HG03354 (cell line): ENCODE data around the gene VSTM2L.

Experiments used
- ATAC-seq: cut with Tn5 transposase; IDR thresholded peaks from one replicate; pipeline ENCODE4 v1.9.1; 2021; ENCODE audit warnings: mild to moderate bottlenecking; ENCODE audit not compliant: unreplicated experiment, poor library complexity, severe bottlenecking

The VSTM2L gene

DNA sequence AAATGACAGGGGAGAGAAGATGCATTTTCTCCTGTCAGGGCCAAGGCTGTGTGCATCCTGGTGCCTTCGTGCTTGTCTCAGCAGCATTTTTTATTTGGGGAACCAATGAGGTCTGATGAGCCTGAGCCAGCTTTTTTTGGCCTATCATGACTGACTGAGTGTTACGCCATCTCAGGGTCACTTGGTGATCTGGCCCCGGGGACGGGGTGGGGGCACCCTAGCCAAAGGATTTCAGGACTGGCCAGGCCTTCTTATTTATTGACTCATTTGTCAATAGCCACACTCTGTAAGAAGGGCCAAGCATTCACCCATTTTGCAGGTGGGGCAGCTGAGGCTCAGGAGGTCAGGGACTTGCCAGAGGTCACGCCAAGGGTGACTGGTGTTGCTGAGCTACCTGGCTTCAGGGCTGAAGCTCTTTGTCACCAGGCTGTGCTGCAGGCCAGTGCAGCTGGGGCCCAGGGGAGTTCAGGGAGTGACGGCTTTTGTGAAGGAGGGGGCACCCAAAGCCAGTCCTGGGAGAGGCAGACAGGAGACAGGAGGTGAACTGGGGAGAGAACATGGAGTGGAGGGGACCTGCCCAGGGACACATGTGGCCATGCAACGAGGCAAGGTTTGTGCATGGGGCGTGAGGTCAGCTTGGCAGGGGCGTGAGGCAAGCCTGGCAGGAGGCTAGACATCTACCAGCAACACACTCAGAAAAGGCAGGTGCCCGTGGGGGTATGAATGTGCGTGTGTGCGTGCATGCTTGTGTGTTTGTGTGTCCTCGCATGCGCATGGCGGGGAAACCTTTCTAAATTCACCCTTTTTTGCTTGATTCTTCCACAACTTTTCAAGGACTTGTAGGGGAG lies 31.1 kb downstream of the VSTM2L start:
- no peak for ATAC-seq

DNA sequence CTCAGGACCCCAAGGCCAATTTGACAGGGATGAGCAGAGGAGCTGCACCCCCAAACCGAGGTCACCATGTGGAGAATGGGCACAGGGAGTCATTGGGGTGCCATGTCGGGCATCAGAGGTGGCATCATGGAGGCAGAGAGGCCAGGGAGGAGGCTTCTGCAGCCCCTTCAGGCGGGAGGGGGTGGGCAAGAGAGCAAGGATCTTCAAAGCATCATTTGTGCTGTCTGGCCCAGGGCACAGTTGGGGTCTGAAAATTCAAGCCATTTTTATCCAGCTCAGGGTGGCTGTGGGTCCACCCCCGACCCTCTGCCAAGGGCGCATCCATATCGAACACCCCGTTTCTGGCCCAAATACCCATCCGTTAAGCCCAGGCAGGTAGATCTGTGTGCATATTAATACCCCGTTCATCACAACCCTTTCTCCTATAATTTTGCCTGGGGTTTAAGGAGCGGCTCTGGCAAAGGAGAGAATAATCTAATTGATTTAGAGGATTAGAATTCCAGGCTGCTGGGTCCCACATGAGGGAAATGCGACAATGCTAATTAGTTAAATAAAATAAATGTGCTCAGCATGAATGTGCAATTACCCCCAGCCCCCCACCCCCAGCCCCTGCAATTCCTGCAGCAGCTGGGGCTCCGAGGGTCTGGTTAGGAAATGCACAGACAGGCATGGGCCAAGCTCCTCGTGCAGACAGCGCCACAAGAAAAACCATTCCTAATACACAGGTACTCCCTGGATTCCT lies 31.9 kb downstream of the VSTM2L start:
- ATAC-seq = no peak

DNA sequence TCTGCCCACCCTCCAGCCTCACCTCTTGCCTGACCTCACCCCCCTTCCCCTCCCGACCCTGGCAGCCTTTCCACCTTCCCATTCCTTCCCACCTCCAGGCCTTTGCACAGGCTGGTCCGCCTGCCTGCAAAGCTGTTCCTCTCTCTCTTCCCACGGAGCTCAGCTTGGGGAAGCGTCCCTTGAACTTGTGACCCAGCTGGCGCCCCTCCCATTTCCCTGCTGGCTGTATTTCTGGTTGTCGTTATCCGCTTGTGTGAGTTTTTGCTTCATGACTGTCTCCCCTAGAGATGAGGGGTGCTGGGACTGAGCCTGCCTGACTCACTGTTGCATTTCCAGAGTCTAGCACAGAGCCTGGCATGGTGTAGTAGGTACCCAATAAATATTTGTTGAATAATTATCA lies 32.5 kb downstream of the VSTM2L start:
- no peak for ATAC-seq

DNA sequence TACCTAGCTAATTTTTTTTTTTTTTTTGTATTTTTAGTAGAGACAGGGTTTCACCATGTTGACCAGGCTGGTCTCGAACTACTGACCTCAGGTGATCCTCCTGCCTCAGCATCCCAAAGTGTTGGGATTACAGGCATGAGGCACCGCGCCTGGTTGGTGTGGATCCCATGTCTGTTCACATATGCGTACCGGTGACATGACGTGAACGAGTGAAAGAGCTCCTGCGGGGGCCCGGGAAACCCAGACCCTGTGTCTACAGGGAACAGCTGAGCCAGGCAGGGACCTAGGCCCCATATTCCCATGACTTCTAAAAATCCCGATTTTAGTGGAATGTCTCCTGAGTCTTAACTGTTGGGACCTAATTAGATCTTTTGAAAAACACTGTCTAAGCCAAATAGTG lies 33.1 kb downstream of the VSTM2L start:
- no peak for ATAC-seq

DNA sequence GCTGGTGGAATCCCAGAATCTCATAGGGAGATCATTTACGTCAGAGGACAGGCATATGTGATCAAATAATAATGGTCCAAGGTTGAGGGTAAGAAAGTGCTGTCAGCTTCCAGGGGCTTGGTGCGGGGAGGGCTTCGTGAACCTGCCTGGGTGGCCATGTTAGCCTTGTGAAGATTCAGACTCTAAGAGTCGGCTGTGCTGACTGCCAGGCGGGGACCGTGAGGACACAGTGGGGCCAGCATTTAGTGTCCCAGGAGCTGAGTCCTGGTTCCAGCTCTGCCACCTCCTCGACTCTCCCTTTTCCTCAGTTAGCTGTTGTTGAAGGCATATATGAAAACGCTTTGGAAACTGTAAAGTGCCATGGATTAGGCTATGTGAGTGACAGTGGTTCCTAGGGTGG lies 33.5 kb downstream of the VSTM2L start:
- no peak for ATAC-seq

DNA sequence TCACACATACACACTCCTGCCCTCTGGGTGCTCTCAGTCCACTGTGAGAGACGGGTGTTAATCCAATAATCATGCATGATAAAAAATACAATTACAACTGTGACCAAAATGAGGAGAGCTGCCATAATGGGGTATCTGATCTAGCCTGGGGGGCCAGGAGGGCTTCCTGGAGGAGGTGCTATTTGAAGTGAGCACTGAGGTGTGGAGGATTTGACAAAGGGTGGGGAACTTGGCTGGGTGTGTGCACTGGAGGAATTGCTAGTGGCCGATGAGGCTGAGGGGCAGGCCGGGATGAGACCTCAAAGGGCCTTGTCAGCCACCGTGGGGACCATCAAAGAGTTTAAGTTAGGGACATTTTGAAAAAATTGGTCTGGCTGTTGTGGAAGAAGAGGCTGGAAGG lies 34.8 kb downstream of the VSTM2L start:
- no peak for ATAC-seq

DNA sequence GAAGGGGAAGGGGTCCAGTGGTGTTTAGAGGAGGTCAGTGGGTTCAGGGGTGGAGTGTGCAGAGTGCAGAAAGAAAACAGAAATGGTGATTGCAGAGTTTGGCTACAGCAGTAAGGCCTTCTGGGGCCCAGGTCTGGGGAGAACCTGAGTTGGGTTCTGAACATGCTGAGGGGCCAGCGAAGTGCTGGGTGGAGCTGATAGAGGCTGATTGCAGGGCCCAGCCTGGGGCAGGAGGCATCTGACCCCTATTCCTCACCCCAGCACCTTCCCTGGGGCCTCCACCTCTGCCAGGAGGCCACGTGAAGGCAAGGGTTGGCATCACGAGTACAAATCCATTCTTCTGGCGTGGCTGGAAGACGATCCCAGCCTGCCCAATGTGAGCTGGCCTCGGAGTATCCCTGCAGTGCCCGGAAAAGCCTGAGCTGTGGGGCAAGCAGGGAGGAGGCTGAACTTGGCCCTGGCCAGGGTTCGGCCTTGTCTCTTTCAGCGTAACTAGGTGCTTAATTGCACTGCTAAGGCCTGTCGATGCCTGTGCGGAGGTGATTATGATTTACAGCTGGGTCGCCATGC lies 35.3 kb downstream of the VSTM2L start:
- no peak for ATAC-seq

DNA sequence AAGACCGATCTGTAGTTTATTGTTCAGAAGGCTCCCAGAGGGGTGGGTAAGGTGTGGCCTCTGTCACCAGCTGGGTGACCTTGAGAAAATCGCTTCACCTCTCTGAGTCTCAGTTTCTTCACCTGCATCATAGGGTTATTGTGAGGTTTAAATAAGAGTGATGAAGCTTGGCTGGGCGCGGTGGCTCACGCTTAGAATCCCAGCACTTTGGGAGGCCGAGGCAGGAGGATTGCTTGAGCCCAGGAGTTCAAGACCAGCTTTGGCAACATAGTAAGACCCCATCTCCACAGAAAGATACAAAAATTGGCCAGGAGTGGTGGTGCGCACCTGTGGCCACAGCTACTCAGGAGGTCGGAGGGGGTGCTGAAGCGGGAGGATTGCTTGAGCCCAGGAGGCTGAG lies 36.0 kb downstream of the VSTM2L start:
- no peak for ATAC-seq

DNA sequence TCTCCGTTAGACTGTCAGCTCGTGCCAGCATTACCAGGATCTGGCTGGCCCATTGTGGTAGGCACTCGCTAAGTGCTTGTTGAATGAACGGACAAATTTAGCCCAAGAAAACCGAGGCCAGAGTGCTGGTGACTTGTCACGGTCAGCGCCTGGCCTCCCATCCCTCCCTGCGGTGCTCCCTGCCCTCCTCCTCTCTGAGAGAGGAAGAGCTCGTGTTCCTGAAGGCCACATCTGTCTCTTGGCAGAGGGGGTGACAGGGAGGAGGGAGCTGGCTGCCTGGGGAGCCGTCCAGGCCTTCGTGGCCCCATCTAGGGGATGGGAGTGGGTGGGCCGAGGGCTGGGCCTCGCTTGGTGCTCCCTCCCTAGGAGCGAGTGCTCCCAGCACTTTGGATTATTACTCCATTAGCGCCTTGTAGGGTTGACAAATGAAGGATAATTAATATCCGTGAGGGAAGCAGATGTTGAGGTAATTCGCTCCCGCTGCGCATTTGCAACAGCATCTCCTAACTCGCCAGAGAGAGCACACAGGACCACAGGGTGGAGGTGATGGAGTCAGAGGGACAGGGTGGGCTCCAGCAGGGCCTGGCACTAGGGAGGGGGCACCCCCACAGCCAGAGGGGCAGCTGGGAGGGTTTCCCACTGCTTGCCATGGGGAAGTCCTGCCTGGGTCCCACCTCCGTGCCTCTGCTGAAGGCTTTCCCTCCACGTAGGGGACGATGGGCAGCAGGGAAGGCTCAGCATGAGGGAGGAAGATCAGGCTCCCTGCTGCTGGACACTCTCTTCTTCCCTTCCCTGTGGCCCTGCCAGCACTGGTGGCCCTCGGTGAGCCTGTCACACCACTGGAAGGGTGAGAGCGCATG lies 37.0 kb downstream of the VSTM2L start:
- no peak for ATAC-seq

DNA sequence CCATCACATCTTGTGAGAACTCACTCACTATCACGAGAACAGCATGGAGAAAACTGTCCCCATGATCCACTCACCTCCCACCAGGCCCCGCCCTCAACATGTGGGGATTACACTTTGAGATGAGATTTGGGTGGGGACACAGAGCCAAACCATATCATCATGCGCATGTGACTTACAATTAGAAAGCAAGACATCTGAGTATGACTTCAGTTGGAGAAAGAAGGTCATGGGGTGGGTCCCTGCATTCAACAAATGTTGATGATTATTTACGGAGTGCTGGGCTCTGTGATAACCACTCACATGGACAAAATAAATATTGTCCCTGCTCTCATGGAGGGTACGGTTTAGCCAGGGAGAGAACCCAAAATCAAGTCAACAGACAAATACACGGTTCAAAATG lies 37.9 kb downstream of the VSTM2L start:
- no peak for ATAC-seq

DNA sequence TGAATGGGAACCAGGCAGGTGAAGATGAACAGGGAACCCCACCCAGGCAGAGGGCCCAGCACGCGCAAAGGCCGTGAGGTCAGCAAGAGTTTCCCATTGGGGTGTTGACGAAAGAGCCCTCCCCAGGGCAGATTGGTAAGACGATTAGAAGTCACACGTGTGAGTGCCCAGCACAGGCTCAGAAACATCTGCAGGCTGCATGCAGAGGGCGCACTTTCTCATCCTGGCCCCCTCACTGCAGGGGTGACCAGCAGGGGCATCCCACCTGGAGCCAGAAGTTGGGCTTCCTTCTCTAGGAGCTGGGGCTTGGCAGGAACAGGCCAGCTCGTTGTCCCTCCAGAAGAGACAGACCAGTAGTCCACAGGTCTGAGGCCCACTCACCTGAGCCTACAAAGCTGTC lies 38.4 kb downstream of the VSTM2L start:
- ATAC-seq = no peak

DNA sequence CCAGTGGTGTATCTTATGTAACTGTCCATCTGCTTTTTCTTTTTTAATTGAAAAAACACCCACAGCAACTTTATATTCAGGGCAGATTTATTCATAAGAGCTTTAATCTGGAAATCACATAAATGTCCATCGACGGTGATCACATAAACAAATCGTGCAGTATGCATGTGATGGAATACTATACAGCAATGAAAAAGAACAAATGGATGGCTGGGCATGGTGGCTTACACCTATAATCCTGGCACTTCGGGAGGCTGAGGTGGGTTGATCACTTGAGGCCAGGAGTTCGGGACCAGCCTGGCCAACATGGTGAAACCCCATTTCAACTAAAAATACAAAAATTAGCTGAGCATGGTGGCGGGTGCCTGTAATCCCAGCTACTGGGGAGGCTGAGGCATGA lies 39.1 kb downstream of the VSTM2L start:
- ATAC-seq = no peak

DNA sequence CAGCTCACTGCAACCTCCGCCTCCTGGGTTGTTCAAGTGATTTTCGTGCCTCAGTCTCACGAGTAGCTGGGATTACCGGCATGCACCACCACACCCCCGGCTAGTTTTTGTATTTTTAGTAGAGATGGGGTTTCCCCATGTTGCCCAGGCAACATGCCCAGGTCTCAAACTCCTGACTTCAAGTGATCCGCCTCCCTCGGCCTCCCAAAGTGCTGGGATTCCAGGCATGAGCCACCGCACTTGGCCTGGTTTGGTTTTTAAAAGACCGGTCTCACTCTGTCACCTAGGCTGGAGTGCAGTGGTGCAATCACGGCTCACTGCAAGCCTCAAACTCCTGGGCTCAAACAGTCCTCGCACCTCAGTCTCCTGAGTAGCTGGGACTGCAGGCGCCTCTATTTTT lies 40.1 kb downstream of the VSTM2L start:
- ATAC-seq = no peak

DNA sequence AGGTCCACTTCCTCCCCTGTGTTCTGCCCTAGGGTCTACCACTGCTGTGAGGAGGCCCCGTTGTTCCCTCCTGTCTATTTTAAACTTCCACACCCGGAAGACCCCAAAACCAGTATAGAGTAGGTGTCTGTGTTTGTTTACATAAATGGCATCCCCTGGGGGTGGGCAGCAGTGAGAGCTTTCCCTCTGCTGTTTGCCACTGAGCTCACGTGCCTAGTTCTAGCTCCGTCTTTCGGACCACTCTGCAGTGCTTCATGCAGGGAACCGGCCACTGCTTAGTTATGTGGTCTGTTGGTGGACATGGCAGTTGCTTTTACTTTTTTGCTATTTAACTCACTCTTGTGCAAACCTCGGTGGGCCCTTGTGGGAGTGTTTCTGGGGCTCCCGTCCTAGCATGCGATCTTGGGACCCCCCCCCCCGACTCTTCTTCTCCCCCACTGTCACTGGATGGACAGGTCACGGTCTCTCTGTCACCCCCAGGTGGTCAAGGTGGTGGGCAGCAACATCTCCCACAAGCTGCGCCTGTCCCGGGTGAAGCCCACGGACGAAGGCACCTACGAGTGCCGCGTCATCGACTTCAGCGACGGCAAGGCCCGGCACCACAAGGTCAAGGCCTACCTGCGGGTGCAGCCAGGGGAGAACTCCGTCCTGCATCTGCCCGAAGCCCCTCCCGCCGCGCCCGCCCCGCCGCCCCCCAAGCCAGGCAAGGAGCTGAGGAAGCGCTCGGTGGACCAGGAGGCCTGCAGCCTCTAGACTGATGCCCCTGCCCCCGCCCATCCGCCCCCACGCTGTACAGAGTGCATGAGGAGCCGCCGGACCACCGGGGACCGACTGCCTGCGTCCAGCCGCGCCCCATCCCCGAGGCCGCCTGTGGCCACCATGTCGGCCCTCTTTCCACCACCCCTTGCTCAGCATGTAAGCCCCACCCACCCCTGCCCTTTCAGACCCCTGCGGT lies 40.9 kb downstream of the VSTM2L start:
- no peak for ATAC-seq

DNA sequence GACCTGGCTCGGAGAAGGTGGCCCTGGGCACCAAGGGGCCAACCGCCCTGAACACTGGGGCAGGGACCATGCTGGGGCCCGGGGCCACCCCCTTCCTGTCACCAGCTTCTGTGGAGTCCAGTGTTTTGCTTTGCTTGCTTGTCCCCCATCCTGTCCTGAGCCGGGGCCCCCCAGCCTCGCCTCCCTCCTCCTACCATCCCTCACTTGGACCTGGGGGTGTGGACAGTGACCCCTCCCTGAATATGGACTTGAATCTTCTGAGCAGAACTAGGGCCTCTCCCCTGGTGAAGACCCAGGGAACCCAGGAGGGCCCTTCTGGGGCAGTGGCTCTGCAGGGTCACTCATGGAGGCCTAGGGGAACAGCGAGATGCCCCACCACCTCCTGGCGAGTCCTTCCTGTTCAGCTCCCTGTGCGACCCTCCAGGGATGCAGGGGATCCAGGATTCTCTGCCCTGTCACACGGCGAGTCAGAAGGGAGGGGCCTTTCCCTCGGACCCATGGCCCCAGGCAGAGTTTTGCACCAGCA lies 41.6 kb downstream of the VSTM2L start:
- ATAC-seq = no peak

DNA sequence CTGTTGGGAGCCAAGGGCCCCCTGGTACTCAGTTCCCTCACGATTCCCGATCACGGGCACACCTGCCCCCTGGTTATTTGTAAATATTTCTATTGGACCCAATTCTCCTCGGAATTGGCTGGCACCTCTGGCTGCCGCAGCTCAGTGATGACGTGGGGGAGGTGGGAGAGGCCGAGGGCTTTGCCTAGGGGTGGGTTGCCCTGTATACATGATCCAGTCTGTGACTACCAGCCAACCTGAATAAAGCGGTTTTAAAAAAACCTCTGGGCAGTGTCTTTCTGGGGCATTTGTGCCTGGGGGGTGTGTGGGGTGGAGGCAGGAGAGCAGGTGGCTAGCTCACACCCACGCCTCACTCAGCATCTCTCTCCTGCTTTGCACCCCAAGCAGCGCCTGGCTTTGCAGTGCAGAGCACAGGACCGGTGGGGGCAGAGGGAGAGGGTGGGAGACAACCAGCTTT lies 42.2 kb downstream of the VSTM2L start:
- no peak for ATAC-seq

DNA sequence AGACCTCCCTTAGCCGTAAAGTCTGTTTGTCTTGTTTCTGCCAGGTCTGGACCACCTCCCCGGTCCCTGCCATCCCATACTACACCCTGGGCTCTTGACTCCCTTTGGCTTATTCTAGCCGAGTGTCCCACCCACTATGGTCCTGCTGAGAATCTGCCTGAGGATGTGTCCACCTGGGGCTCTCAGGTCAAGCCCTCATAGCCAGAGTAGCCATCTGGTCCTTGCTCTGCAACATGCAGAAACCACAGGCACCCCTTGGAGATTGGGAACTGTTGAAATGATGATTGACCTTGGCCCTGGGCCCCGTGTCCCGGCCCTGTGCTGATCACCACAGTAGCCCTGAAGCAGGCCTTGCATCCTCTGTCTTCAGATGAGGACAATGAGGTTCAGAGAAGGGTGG lies 44.0 kb downstream of the VSTM2L start:
- ATAC-seq = no peak

DNA sequence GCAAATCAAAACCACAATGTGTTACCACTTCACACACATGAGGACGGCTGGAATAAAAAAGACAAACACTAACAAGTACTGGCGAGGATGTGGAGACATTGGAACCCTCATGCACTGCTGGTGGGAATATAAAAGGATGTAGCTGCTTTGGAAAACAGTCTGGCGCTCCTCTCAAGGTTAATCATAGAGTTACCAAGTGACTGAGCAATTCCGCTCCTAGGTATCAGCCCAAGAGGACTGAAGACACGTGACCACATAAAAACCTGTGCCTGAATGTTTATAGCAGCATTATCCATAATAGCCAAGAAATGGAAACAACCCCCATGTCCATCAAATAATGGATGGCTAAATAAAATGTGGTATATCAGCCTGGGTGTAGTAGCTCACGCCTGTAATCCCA lies 45.0 kb downstream of the VSTM2L start:
- ATAC-seq = no peak

DNA sequence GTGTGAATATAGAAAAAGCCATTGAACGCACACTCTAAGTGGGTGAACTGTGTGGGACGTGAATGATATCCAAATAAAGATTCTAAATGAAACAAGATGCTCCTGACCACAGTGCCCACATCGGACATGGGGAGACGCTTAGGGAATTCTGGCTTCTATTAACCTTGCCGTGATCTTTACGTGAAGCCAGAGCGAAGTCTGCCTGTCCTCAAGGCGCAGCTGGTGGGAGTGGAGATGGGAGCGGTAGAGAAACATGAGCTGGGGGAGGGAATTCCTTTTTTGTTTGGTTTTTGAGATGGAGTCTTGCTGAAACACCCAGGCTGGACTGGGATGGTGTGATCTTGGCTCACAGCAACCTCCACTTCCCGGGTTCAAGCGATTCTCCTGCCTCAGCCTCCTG lies 46.0 kb downstream of the VSTM2L start:
- no peak for ATAC-seq
